CD4-positive, alpha-beta T cell treated with Interleukin-17A for 4 hours (primary cell): Measurements from ENCODE around the gene KRTAP10-6.
A peak's percentile ranks its signal among the peaks of the same experiment; 100 is the strongest.
"Not testable (repeated sequence)": the region's sequence is repeated elsewhere in the genome, so short reads cannot be mapped to it uniquely, and the experiment has no call there.

Source experiments
- DNase-seq: peaks from one replicate; pipeline ENCODE4 v3.0.0-alpha.2; 2020; ENCODE audit warnings: mixed read lengths

Gene KRTAP10-6

GRCh38 chr21:44555200-44555875 is 37.0 kb downstream of the KRTAP10-6 start:
- DNase-seq, result no peak

- DNase-seq, result no peak
Observed at GRCh38 chr21:44552681-44553080, 39.6 kb downstream of the KRTAP10-6 start.

- DNase-seq, result no peak
Observed at GRCh38 chr21:44552136-44552535, 40.2 kb downstream of the KRTAP10-6 start.

- DNase-seq, result no peak
Observed at GRCh38 chr21:44551340-44551961, 40.9 kb downstream of the KRTAP10-6 start, which contains the start of gene KRTAP10-2. Gene KRTAP10-2, minus strand, starts transcription at chr21:44551505. Its CDS starts 47 bp downstream, at chr21:44551458.

- DNase-seq, result no peak
Observed at GRCh38 chr21:44550807-44551206, 41.5 kb downstream of the KRTAP10-6 start.

GRCh38 chr21:44550285-44550684 is 42.0 kb downstream of the KRTAP10-6 start:
- DNase-seq, result not testable (repeated sequence)

GRCh38 chr21:44549525-44550211 is 42.6 kb downstream of the KRTAP10-6 start:
- no peak for DNase-seq

GRCh38 chr21:44548922-44549321 is 43.4 kb downstream of the KRTAP10-6 start:
- no peak for DNase-seq

GRCh38 chr21:44548381-44548780 is 43.9 kb downstream of the KRTAP10-6 start:
- DNase-seq, result no peak

GRCh38 chr21:44547656-44548331 is 44.5 kb downstream of the KRTAP10-6 start:
- peak; percentile 66 for DNase-seq

- no peak for DNase-seq
Observed at GRCh38 chr21:44544566-44544965, 47.7 kb downstream of the KRTAP10-6 start.

- DNase-seq, result no peak
Observed at GRCh38 chr21:44542716-44543115, 49.6 kb downstream of the KRTAP10-6 start.
